Central memory CD4-positive, alpha-beta T cell (primary cell): Measurements from ENCODE around the gene DMPK.
A peak's percentile ranks its signal among the peaks of the same experiment; 100 is the strongest.

ENCODE experiments used
- DNase-seq: peaks from one replicate; pipeline ENCODE4 v3.0.0; 2022
- total RNA-seq, 3 experiments: gene quantifications; one replicate each; lab custom pipeline; 2026; lab: John Stamatoyannopoulos, UW

Gene DMPK, protein sequence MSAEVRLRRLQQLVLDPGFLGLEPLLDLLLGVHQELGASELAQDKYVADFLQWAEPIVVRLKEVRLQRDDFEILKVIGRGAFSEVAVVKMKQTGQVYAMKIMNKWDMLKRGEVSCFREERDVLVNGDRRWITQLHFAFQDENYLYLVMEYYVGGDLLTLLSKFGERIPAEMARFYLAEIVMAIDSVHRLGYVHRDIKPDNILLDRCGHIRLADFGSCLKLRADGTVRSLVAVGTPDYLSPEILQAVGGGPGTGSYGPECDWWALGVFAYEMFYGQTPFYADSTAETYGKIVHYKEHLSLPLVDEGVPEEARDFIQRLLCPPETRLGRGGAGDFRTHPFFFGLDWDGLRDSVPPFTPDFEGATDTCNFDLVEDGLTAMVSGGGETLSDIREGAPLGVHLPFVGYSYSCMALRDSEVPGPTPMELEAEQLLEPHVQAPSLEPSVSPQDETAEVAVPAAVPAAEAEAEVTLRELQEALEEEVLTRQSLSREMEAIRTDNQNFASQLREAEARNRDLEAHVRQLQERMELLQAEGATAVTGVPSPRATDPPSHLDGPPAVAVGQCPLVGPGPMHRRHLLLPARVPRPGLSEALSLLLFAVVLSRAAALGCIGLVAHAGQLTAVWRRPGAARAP
- total RNA-seq: 7.3 to 16.0 (median 9.9) reads per million in 3 experiments

DNA sequence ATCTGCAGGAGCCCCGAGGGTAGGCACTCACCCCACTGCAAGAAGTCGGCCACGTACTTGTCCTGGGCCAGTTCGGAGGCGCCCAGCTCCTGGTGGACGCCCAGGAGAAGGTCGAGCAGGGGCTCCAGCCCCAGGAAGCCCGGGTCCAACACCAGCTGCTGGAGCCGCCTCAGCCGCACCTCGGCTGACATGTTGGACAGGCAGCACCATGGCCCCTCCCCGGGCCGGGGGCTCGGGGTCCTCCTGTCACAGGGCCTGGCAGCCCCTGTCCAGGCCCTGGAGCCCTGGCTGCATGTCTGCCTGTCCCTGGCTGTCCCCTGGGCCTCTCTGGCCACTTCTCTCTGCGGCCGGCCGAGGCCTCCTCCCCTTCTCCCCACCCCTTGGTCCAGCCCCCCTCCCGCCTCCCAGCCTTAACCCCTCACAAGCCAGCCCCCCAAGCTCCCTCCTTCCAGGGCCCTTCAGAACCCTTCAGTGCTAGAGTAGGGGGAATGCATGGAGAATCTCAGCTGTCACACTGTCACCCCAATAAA is at the start of gene DMPK:
DMPK (minus strand) TSS at position 329 of the 530 bp plus-strand sequence; CDS start at position 191, 138 bp downstream.
- no peak for DNase-seq

DNA sequence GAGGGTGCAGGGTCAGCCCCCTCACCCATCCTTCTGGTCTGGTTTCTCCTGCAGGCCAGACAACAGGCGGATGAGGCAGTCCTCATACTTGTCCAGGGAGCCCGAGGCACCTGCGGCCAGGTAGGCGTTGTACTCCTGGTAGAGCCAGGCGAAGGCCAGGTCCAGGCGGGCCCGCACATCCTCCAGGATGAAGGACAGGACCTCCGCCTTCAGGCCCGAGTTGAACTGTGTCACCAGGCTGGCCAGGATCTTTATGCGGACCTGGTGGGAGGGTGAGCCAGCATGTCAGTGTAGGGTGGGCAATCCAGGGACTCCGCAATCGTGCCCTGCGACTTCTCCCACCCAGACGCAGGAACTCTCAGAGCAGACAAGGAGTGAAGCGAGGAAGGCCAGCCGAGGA is 46.7 kb upstream of the DMPK start:
- no peak for DNase-seq

DNA sequence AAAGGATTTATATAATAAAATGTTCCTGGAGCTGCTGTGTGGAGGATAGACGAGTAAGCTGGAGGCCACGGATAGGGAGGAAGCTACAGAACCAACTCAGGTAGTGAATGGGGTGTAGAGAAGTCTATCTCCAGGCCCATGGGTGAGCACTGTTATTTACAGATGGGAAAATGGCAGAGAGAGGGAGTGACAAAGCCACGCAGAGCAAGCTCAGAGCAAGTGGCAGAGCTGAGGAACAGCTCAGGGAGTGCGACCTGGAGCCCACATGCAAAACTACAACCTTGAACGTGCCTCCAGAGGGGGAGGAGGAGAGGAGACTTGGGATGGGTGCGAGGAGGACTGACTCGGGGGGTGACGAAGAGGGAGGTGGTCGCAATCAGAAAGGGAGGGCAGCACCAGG is 46.2 kb upstream of the DMPK start:
- DNase-seq: no peak

DNA sequence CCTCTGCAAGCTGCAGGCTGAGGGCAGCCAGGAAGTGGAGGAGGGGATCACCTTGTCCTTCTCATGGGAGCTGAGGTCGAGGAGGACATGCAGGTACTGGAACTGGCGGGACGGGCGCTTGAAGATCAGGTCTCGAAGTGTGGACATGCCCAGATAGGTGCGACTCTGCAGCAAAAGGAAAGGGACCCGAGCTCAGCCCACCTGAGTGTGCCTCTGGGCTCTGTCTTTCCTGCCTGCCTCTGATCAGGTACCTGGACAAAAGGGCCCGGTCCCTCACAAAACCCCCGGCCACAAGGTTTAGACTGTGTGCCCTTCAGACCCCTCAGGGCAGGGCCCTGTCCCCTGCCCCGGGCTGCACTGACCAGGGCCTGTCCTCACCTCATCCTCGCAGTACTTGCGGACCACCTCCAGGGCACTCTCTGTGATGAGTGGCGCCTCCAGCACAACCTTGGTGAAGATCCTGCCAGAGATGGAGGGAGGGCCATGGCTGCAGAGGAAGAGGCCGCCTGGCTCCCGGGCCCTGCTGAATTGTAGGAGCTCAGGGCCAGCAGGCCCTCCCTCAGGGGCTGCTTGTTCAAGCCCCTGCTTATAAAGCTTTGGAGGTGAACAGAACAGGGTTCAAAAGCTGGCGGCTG is 45.3 kb upstream of the DMPK start:
- no peak for DNase-seq

DNA sequence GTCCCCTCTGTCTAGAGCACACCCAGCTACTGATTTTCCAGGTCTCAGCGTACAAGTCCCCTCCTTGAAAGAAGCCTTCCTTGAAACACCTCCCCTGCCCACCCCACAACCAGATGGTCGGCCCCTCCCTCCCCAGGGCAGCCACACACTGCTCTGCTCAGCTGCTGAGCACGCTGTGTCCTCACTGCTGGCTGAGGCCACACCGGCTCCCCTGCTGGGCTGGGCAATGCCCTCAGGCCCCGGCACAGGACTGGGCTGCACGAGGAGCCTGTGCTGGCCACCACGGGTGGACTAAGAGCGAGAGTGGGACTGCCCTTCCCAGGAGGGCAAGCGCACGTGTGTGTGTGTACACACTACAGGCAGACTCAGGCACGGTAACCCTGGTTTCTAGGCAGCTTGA is 44.6 kb upstream of the DMPK start:
- DNase-seq: no peak

DNA sequence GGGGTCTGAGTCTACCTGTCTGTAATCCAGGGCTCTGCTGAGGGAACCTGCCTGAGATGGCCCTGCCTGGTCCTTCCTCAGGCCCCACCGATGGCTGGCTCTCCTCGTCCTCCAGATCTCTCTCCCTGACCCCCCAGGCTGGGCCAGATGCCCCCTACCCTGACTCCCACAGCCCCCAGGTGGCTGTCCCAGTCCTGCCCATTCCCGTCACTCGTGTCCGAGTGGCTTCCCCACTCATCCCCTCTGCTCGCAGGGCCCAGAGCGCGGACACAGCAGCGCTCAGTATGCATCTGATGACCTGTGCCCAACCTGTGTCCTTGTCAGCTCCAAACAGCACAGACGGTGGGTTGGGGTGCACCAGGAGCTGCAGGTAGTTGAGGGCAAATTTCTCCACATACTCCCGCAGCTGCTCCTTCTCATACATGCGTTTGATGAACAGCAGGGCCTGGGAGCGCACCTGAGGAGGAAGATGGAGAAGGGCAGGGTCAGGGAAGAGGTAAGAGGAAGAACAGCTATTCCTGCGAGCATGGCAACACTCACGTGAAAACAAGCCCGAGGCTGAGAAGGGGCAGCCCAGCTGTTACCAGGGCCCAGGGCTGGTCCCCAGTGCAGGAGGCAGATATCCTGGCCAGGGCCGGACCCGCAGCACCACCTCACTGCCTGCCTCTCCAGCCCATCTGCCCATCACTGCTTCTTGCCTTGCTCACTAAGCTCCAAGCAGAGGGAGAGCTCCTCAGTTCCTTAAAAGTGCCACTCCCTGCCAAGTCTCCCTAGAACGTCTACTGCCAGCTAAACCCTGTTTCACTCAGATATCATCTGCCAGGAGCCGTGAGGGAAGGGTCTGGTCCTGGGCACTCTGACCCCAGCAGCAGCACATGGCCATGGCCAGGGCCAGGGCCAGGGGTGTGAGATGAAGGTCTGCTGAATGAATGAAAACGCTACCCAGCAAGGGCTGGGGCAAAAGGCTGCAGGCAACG is 43.9 kb upstream of the DMPK start:
- no peak for DNase-seq

DNA sequence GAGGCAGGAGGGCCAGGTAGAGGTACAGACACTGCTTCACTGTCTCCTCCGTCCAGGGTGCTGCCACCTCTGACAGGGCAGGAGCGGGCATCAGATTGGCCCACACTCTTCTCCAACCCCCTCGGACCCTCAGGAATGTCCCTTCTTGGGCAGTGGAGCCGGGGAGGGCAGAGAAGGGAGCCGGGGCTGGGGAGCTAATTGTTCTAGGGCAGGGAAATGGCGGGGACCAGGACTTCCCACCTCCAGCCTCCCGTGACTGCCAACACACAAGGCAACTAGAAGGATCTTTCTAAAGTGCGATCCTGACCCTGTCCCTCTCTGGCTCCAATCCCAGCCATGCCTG is 42.9 kb upstream of the DMPK start:
- no peak for DNase-seq

DNA sequence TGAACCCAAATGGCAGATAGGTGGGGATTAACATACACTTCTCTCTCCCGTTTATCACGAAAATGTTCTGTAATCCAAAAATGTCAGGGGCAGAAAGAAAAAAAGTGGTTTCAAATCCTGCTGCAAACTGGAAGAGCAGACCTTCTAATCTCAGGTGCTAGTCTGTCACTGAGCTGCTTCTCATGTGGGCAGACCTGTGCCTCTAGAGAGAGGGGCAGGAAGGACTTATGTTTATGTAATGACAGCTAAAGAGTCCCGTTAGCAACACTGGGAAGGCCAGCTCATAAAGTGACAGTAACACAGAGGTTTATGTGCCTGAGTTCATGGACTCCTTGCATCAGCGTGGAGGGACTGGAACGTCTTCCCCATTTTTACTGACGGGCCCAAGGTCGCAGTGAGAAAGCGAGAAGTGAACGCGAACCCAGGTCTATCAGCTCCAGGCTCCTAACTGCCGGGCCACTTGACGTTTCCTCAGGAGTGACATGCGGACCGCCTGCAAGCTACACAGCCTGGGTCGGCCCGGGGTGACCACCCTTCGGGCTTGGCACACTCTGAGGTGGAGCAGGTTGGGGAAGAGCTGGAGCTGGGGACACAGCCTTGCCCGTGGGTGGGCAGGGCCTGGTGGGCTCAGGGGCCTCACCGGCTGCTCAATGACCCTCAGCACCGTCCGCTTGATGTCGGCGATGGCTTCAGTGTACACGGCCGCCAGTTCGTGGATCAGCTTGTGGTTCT is 42.4 kb upstream of the DMPK start:
- no peak for DNase-seq

DNA sequence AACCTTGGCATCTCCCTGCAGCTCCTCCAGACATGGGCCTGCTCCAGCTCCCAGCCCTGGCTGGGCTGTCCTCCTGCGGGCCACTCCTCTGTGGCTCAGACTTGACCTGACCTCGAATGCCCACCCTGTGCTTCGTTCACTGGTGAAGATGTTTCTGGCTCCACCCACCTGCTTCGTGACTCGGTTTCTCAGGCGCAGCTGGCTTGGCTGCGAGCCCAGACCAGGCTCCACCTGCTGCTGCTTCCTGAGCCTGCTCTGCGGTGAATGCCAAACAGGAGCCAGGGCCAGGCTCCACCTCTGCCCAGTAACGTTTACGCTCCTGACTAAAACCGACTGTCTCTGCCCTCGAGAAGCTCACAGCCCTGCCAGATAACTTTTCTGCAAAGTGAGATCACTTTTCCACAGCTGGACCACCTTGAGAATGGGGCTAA is 41.8 kb upstream of the DMPK start:
- DNase-seq: no peak

DNA sequence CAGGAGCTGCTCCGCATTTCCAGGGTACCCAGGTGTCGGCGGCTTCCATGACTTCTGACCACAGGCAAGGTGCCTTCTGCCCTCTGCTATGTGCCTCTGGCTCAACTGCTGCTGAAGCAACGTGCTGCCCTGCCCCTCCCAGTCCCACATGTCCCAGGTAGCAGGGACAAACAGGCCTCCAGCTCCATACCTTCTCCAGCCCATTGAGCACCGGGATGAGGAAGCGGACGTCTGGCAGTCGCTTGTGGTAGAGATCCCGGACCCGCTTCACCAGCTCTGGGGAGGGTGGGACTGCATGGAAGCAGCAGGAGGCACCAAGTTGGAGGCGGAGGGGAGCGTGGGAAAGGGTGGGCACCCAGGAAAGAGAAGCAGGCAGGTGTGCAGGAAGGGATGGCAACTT is 40.9 kb upstream of the DMPK start:
- DNase-seq: no peak

DNA sequence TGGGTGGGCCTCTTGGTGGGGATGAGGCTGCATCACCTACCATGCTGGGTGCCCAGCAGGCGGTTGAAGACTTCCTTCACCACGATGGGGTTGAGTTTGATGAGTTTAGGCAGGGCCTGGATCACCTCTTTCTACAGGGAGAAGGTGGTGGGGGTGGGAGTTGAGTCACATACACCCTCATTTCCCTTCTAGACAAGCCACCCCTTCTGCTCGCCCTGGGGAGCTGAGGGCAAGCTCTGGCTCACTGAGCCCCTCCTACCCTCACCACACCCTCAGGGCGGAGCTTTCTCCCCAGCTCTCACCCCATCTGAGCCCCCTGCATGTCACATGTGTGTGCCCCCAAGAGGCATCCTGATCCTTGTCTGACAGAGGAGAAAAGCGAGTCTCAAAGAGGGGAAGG is 40.4 kb upstream of the DMPK start:
- no peak for DNase-seq

DNA sequence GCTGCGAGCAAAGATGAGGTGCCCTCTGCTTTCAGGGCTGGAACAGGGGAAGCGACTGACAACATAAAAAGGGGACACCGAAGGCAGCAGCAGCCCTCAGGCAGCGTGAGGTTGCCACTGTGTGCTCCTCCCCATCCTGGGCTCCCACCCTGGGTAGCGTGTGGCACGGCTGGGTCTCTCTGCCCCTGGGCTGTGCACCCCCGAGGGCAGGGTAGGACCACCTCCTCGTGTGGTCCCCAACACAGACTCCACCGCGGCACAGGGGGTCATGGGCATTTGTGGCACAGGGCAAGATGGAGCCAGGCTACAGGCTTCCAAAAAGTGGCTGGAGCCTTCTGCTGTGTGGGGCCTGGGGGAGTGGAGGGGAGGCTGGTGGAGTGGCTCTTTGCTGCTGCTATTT is 39.3 kb upstream of the DMPK start:
- DNase-seq: no peak

DNA sequence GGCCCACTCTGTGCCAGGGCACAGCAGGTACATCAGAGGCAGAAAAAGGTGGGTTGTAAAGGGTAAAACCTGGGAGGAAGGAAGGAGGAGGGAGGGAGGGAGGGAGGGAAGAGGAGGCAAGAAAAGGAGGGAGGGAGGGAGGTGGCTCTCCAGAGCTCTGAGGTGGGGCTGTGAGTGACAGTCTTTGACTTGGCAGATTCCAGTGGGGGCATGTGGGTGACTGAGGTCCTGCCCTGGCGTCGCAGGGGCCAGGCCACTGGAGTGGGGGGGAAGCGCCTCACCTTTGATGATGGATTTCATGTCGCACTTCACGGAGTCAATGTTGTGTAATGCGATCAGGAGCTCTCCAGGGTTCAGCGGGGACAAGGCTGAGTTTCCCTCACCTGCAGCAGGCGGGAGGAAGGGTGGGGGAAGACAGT is 38.8 kb upstream of the DMPK start:
- no peak for DNase-seq

DNA sequence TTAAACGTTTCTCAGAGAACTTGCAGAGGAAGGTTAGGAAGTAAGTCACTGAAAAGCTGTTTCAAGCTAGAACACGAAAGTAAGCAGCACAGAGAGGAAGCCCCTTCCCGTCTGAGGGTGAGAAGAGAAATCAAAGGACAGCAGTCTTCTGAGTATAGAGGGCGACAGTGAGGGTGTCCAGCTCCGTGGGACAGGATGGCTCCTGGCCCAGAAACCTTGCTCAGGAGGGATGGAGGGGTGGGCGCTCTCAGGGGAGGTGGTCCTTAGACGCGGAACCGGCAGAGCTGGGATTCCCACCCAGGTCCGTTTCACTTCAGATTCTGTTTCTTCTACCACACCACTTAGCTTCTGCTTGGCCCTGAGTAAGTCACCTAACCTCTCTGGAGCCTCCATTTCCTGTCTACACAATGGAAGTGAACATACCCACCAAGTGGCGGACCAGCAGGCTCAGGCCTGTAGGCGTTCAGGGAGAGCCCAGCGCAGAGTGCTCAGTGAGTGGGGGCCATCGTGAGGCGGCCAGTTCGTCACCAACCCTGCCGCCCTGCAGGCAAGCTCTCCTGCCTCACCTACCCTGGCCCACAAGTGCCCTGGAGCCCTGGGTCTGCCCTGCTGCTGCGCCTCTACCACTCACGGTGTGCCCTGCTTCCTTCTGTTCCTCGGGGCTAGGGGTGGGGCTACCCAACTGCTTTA is 38.3 kb upstream of the DMPK start:
- no peak for DNase-seq

DNA sequence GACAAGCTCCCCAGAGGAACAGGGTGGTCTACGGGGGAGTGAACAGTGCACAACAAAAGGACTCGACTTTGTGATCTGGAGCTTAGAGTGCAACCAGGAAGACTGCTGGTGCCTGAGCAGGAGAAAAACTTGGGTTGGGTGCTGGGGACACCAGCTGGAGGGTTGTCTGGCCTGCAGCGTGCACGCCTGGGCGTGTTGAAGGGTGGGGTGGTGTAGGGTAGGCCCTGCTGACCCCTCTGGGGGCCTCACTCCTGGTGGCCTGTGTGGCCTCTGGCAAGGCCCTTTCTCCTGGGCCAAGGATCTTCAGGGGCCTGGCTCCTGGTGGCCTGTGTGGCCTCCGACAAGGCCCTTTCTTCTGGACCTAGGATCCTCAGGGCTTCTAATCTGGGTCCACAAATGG is 37.5 kb upstream of the DMPK start:
- no peak for DNase-seq

DNA sequence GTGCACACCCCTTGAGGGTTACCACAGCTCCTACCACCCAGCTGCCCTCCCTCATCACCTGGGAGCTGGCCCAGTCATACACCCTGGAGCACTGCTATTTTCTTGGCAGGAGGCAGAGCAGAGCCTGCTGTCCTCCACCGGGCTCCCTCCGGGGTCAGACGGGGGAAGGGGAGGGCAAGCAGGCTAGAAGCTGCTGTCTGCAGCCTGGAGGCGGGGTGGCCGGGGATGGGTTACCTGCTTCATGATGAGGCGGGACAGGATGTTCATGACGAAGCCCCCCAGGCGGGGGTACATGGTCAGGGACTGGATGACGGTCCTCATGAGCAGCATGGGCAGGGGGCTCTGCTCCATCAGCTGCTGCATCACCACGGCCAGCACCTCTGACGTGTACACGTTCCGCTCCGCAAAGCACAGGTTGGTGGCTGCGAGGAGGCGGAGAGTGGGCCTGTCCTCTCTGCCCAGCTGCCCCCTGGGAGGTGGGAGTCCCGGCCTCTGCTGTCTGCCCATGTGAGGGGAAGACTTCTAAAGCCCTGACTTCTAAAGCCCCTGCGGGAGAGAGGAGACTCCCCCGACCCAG is 35.5 kb upstream of the DMPK start:
- no peak for DNase-seq

DNA sequence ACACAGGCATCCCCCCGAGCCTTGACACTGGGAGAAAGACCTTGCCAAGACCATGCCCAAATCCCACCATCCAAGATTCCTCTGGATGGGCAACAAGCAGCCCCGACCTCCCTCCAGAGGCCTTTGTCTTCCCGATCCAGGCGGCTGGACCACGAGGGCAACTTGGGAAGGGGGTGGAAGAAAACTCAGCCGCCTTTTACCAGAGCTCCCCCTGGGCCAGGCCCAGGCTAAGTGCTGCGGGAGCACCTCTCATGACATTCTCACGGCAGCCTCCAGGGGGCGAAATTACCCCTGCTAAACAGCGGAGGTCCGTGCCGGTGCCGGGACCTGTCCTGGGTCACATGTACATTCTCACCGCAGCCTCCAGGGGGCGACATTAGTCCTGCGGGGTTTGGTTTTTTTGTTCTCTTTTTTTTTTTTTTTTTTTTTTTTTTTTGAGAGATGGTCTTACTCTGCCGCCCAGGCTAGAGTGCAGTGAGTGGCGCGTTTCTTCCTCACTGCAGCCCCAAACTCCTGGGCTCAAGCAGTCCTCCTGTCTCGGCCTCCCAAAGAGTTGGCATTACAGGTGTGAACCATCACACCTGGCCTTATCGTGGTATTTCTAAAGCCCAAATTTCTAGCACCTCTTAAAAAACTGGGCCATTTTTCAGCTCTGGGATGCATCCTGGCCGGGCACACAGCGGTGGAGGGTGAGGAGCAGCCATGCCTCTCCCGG is 34.9 kb upstream of the DMPK start:
- DNase-seq: peak; percentile 91

DNA sequence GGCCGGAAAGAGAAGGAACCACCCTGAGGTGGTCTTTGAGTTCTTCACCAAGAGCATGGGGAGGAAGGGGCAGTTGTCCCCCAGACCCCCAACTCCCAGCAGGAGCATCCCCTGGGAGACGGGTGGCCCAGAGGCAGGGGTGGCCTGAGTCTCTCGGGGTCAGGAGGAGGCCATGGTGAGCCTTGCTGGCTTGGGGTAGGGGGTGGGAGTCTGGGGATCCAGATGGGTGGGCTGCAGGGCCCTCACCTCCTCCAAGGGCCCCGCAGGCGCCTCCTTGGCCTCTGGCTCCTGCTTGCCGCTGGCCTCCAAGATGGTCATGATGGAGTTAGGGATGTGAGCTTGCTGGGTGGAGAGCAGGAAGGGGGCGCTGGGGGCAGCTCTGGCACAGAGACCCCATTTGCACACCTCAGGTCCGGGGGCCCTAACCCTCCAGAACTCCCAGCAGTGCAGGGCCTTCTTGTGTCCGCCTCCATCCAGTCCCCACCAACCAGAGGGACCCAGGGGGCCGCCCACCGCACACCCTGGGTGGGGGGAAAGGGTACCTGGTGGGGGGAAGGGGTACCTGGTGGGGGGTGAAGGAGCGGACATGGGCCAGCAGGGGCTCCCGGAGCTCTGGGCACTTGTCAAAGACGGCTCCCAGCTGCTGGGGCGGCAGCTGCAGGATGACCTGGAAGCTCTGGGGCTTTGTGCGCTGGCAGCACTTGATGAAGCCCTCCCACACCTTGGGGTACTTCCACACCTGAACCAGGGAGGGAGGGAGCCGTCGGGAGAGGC is 34.1 kb upstream of the DMPK start:
- no peak for DNase-seq

DNA sequence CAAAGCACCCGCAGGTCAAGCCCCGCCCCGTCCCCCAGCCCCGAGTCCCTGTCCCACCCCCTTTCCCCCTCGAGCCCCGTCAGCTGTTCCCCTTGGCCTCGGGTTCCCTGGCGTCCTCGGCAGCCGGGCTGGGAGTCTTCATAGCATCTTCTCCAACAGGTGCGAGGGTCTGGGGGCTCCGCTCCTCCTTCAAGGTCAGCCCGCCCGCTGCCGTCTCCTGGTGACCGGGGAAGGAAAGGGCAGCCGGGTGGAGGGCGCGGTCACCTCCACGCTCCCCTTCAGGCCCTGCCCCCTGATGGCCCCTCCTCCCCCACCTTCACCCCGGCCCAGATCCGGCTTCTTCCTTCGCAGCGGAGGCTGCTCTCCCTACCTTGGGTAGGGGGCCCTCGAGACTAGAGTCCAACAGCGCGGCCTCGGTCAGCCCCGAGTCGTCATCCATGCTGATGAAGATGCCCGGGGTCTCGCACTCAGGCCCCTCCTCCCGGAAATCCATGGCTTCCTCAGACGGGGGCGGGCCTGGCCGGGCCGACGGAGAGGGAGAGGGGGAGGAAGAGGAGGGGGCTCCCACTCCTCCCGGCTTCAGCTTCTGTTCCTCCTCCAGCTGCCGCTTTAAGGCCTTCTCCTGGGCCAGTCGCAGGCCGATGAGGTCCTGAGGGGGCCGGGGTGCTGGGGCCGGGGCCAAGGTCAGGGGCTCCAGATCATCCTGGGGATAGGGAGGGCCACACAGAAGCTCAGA is 33.4 kb upstream of the DMPK start:
- no peak for DNase-seq
